NCI-H128 (cell line): Measurements from ENCODE around the gene U2AF2.

Source experiments
- DNase-seq: peaks from one replicate; lab custom pipeline; 2025; ENCODE audit not compliant: unreplicated experiment; lab: John Stamatoyannopoulos, UW

The U2AF2 gene

DNA sequence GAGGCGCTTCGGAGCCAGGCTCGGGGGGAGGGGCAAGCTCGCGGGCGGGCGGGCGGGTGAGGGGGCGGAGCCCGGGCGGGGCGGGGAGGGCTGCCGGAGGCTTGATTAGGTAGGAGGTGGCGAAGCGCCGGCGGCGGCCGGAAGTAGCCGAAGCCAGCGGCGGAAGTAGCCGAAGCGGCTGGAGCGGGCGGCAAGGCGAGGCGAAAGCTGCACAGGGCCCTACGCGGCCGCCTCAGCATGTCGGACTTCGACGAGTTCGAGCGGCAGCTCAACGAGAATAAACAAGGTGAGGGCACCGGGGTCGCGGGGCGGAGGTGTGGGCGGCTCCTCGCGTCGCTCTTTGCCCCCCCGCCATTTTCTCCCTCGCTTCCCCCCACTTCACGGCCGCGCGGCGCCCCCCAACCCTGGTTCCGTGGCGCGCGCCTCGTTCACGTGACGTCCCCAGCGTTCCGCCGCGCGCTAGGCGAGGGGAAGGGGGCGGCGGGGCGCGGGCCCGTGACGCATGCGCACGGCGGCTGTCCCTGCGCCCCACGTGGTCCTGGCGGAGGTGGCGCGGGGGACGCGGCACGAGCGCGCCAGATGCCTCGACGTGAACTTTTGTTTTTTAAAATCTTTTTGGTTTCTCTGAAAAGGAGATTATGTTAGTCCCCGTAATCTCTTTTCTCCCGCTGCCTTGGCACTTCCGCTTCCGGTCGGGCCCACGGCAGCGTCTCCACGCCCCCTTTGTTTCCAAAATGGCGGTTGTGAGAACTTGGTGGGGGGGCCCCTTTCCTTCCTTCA lies at the start of gene U2AF2:
Gene U2AF2 (plus strand): TSS at position 168 of the 780 bp plus-strand sequence. CDS start 70 bp downstream, at position 238.
- peak; percentile 12 for DNase-seq

DNA sequence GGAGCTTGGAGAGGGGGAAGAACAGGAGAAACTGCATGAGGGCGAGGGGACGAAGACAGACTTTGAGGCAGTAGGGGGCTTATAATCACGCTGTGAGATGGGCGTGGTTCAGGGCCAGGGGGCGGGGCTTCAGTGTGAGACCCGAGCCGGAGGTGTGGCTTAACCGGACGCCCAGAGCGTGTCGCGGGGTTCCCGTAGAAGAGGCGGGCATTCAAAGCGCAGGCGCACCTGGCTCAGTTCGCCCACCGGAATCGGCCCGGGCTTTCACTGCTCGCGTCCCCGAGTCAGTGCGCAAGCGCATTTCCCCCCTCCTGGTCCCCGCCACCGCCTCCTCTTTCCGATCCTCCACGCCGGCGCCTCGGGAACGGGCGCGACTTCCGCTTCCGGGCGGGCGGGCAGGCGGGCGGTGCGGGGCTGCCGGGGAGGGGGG lies 49.6 kb upstream of the U2AF2 start:
- DNase-seq = peak; percentile 96

DNA sequence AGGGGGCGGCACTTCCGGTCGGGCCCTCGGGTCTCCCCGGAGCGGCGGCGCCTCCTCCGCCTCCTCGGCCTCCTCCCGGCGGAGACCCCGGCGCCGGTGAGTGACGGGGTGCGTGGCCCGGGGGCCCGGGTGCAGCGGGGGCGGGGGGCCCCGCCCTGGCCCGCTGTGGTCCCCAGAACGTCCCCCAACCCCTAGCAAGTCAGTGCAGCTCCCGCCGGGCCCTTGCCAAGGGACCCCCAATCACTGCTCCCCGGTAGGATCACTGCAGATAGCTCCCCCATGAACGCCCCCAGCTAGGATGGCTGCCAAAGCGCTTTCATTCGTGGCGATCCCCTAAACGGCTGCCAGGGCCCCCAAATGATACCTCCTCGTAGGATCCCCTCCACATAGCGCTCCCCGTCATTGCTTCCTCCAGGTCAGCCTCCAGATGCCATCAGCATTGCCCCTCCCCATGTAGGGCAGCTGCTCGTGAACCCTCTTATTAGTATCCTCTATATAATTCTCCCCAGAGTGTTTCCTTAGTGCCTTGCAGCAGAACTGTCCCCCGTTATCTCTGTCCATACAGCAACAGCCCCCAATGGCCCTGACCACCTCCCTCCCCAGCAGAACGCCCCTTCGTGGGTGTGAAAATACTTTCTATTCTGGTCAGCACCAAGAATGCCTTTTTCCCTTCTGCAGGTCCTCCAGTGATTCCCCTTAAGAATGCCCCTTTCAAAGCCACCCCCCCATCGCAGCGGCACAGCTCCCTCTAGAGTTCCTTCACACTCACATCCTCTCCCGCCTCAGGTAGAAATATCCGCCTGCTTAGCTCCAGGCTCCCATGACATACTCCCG lies 49.0 kb upstream of the U2AF2 start, which contains the start of gene ZNF865:
Gene ZNF865 (plus strand): TSS at position 11 of the 834 bp plus-strand sequence. CDS start 7,972 bp downstream, outside the sequence.
- DNase-seq = peak; percentile 21

DNA sequence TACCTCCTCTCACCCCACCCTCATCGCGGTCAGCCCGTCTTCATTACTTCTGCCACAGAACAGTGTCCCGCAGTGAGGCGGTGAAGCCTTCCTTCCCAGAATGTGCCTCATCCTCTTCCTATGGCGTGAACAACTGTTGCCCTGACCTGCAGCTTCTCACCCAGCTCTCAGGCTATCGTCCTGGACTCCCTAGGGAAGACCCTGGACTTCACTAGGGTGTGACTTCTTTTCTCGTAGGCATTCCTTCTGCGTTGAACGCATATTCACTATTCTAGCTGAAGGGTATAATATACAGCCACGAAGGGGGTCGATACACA lies 48.4 kb upstream of the U2AF2 start:
- no peak for DNase-seq

DNA sequence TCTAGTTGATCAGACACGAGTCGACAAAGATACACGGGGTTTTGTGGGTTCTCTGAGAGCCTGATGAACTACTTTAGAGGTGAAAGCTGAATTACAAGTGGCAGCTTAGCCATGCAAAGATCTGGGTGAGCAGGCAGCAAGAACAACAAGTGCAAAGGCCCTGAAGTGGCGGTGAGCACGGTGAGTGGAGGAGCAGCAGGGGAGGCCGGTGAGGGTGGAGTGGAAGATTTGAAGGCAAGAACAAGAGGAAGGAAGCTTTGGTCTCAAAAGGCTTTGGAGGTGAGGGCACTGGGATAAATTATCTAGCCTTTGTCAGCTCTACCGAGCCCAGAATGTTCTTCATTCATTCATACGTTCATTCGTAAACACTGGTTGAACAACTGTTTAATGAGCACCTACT lies 48.0 kb upstream of the U2AF2 start:
- no peak for DNase-seq

DNA sequence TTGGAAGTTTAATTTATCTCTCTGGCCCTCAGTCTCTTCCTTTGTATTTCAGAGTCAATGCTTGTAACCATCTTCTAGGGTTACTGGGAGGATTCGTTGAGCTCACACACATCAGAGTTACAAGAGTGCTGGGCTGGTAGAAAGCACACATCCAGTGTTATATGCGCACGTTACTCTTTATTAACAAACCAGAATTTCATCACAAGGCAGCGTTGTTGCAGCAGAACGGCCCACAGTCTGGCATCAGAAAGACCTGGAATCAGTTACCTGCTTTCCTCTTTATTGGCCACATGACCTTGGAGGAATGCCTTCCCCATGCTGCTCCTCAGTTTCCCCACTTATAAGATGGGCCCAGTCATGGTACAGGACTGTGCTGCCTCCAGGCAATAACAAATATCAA lies 45.5 kb upstream of the U2AF2 start:
- DNase-seq = no peak

DNA sequence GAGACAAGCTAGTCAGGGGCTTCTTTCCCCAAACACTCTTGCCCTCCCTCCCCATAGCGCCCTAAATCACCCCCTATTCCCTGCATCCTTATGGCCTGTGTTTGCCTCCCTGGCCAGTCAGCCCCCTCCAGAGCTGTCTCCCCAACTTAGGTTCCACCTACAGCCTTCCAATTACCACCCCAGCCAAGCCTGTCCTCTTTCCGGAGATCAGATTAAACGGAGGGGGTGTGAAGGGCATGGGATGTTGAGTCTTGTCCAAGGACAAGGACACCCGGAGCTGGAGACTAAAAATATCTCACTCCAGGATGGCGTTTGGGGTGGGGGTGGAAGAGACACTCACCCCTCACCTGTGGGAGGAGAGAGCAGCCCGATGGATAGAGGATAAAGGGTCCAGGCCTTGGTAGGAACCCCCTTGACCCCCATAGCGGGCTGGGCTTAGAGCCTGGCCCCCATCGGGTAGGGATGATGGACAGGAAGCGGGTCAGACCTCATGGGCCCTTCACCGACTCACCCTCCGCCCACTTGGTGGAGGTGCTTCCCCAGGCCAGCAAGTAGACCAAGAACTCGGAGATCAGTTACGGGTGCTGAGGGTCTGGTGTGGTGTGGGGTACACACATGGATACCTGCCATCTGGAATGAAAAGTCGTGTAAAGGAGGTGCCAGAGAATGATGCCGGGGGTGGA lies 43.4 kb upstream of the U2AF2 start:
- DNase-seq = no peak

DNA sequence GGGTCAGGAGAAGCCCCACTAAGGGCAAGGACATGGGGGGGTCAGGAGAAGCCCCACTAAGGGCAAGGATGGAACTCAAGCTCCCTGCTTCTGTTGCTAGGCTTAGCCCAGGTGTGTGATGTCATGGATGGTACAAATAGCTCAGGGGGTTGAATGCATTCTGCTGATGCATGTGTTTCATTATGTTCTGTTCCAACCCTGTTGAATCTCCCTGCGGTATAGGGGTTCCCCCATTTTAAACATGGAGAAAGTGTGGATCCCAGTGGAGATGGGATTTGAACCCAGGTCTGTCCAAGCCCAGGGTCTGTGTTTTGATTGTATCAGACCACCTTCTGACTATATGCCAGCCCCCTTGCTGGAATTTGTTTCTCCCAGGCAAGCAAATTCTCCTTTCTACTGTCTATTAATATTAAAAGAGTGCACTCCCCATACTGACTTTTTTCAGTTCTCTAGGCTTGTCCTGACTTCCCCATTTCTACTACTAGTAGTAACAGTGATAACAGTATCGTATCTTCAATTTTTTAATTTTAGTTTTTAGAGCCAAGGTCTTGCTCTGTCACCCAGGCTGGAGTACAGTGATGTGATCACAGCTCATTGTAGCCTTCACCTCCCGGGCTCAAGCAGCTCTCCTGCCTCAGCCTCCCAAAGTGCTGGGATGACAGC lies 42.7 kb upstream of the U2AF2 start:
- no peak for DNase-seq

DNA sequence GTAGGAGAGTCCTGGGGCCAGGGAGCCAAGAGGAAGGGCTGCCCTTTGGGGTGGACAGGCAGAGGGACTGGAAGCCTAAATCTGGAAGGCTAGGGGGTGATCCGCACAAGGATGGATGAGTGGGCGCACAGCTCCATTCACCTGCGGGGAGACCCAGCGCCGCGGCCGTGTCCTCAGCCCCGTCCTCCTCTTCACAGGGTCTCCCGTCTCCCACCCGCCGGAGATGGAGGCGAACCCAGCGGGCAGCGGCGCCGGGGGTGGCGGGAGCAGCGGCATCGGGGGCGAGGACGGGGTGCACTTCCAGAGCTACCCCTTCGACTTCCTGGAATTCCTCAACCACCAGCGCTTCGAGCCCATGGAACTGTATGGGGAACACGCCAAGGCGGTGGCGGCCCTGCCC lies 41.4 kb upstream of the U2AF2 start:
- DNase-seq = no peak

DNA sequence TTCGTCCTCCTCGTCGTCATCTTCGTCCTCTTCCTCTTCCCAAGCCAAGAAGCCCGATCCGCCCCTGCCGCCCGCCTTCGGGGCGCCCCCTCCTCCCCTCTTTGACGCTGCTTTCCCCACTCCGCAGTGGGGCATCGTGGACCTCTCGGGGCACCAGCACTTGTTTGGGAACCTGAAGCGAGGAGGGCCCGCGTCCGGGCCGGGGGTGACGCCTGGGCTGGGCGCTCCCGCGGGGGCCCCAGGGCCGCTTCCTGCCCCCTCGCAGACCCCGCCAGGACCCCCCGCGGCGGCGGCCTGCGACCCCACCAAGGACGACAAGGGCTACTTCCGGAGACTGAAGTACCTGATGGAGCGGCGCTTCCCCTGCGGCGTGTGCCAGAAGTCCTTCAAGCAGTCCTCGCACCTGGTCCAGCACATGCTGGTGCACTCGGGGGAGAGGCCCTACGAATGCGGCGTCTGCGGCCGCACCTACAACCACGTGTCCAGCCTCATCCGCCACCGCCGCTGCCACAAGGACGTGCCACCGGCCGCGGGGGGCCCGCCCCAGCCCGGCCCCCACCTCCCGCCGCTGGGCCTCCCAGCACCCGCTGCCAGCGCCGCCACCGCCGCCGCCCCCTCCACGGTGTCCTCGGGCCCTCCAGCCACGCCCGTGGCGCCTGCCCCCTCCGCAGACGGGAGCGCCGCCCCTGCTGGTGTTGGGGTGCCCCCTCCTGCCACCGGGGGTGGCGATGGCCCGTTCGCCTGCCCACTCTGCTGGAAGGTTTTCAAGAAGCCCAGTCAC lies 40.7 kb upstream of the U2AF2 start:
- no peak for DNase-seq

DNA sequence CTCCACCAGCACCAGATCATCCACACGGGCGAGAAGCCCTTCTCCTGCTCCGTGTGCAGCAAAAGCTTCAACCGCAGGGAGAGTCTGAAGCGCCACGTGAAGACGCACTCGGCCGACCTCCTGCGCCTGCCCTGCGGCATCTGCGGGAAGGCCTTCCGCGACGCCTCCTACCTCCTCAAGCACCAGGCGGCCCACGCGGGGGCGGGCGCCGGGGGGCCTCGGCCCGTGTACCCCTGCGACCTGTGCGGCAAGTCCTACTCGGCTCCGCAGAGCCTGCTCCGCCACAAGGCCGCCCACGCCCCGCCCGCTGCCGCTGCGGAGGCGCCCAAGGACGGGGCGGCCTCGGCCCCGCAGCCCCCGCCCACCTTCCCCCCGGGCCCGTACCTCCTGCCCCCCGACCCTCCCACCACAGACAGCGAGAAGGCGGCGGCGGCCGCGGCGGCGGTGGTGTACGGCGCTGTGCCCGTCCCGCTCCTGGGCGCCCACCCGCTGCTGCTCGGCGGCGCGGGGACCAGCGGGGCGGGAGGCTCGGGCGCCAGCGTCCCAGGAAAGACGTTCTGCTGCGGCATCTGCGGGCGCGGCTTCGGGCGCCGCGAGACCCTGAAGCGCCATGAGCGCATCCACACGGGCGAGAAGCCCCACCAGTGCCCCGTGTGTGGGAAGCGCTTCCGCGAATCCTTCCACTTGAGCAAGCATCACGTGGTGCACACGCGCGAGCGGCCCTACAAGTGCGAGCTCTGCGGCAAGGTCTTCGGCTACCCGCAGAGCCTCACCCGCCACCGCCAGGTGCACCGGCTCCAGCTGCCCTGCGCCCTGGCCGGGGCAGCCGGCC lies 39.9 kb upstream of the U2AF2 start:
- no peak for DNase-seq

DNA sequence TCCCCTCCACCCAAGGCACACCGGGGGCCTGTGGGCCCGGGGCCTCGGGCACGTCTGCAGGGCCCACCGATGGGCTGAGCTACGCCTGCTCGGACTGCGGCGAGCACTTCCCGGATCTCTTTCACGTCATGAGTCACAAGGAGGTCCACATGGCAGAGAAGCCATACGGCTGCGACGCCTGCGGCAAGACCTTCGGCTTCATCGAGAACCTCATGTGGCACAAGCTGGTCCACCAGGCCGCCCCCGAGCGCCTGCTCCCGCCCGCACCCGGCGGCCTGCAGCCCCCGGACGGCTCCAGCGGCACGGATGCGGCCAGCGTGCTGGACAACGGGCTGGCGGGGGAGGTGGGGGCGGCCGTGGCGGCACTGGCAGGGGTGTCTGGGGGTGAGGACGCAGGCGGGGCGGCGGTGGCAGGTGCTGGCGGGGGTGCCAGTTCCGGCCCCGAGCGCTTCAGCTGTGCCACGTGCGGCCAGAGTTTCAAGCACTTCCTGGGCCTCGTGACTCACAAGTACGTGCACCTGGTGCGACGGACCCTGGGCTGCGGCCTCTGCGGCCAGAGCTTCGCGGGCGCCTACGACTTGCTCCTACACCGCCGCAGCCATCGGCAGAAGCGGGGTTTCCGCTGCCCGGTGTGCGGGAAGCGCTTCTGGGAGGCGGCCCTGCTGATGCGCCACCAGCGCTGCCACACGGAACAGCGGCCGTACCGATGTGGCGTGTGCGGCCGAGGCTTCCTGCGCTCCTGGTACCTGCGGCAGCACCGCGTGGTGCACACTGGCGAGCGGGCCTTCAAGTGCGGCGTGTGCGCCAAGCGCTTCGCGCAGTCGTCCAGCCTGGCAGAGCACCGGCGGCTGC lies 39.1 kb upstream of the U2AF2 start:
- no peak for DNase-seq

DNA sequence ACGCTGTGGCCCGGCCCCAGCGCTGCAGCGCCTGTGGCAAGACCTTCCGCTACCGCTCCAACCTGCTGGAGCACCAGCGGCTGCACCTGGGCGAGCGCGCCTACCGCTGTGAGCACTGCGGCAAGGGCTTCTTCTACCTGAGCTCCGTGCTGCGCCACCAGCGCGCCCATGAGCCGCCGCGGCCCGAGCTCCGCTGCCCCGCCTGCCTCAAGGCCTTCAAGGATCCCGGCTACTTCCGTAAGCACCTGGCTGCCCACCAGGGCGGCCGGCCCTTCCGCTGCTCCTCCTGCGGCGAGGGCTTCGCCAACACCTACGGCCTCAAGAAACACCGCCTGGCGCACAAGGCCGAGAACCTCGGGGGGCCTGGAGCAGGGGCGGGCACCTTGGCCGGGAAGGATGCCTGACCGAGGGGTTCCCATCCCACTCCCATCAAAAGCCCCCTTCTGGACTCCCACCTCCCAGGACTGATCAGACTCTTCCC lies 38.4 kb upstream of the U2AF2 start:
- no peak for DNase-seq

DNA sequence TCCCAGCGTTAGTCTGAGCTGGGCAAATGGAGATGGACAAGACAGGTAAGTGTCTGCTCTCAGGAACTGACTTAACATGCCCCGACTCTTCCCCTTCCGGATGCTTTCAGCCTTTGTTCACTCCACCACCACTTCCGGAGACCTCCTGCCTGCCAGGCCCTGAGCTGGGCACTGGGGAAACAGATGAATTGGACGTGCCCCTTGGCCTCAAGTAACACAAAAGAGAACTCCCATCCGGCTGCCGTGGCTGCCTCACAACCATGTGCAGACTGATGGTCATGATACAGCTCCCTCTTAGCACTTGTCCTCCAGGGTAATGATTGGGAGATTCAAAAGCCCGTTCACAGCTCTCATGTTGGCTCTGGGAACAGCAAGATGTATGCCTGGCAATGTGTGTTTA lies 37.4 kb upstream of the U2AF2 start:
- no peak for DNase-seq

DNA sequence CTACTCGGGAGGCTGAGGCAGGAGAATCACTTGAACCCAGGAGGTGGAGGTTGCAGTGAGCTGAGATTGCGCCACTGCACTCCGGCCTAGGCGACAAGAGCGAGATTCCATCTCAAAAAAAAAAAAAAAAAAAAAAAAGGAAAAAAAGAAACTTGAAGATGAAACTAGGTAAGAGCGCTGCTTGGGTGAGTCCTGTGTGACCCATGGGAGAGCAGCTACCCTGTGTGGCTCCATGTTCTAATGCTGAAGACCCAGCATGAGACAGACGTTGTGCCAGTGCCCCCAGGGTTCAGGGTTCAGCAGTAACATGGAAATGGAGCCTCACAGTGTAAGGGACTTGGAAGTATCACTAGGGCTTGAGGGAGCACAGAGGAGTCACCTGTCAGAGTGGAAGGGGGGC lies 36.4 kb upstream of the U2AF2 start:
- no peak for DNase-seq

DNA sequence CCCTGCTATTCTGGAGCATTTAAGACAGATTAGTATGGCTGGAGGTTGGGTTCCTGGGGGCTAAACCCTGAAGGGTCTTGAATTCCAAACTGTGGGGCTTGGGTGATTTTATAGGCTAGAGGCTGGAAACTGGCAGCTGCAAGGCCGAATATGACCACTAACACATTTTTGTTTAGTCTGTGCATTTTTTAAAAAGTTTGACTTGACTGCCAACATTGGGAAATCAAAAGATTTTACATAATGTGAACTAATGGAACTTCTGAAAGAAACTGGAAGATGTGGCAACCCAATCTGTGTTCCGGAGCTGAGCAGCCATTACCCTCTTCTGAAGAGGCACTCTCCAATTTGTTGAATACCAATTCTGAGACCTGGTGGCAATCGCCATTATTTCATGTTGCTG lies 35.5 kb upstream of the U2AF2 start:
- DNase-seq = no peak

DNA sequence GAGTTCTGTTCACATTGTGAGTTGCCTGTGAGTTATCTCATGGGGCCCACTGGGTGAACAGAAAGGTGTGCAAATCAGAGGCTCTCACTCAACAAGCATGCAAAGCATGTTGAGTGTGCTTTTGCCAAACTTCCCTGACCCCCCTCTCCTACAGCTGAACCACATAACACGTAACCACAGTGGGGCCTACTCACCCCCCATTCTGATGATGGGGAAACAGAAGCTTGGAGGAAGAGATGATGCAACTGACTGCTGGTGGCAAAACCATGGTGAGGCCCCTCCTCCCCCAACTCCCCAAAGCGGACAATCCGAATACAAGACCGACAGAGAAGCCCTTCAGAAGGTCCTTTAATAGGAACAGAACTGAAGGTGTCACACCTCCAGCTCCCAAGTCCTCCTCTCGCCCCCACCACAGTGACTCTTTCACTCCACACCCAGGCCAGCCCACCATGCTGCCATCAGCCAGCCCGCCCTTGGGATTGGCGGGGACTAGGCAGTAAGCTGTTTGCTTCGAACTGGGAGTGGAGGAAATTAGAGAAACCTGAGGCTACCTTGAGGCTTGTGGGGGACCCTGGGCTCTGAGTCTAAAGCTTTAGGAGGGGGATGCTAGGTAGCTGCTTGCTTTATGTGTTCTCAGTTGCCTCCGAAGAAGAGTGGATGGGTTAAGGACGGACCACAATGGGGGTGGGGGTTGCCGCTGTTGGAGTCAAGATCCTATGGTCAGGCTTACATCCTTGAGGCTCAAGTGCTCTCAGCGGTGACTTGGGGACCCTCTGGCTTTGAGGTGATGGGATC lies 34.2 kb upstream of the U2AF2 start:
- DNase-seq = no peak

DNA sequence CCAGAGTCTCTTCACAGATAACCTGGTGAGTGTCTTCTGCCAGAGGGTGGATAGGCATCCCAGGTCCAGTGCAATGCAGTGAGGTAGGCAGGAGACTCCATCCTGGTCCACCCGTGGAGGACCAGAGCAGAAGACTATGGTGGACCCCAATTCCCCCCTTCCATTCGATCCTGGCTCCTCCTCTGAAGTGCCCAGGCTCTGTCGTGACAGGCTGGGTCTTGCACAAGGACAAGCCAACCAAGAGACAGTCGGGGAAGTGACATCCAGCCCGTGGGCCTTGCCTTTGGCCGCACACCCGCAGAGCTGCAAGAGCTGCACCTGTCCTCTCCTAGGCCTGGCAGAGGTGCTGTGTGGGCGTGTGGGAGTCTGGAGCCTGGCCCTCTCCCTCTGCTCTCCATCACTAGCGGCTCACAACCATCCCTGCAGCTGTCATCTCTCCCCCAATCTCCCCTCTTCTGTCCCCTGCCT lies 33.6 kb upstream of the U2AF2 start:
- no peak for DNase-seq
